Activated CD4-positive, alpha-beta T cell treated with anti-CD3 and anti-CD28 coated beads, Interleukin-2, amount 50 U/mL, for 1 hour (primary cell): ENCODE data around the gene EMC10.
"Not testable (repeated sequence)": the region's sequence is repeated elsewhere in the genome, so short reads cannot be mapped to it uniquely, and the experiment has no call there.

Experiments
- DNase-seq: peaks from one replicate; pipeline ENCODE4 v3.0.0-alpha.2; 2020

Gene EMC10

DNA sequence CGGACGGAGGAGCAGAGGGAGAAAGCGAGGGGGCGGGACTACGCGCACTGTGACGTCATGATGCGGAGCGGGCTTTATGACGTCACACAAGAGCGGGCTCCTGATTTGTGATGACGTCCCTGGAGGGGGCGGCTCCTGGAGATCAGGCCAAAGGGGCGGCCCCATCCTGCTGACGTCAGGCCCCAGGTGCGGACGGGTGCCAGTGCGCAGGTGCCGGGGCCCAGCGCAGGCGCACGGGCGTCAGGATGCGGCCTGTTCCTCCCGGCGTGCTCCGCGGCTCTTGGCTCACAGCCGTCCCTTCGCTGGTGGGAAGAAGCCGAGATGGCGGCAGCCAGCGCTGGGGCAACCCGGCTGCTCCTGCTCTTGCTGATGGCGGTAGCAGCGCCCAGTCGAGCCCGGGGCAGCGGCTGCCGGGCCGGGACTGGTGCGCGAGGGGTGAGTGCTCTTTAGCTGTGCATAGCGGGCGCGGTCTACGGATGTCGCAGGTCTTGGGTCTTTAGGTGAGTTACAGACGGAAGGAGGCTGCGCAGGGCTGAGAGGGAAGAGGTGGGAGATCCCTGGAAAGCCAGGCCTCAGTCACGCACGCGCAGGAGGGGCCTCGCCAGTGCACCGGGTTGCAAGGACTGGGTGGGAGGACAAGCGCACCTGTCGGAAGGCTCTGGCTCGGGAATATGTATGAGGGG, at the start of gene EMC10, which contains the start of gene GARIN5A:
EMC10 (plus strand) TSS at position 284 of the 683 bp plus-strand sequence; CDS start at position 322, 38 bp downstream.
GARIN5A (minus strand) TSS at position 625 of the 683 bp plus-strand sequence; CDS start at position 165, 460 bp downstream.
- peak; percentile 94 for DNase-seq

DNA sequence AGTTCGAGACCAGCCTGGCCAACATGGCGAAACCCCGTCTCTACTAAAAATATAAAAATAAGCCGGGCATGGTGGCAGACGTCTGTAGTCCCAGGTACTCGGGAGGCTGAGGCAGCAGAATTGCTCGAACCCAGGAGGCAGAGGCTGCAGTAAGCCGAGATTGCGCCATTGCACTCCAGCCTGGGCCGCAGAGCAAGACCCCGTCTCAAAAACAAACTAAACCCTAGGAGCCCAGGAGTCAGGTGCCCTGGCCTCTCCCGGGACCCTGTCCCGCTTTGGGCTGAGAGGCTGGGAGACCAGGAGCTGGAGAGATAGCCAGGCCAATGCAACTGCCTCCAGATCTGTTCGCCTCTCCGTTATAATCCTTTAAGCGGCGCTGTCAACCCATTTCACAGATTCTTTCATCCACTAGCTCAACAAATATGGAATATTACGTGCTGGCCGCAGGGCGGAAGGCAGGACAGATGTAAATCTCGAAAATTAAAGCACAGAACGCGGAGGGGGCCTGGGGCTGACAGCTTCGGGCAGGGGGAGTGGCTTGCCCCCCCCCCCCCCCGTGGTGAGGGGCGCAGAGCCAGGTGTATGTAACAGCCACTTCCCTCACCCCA, 48.9 kb upstream of the EMC10 start:
- no peak for DNase-seq

DNA sequence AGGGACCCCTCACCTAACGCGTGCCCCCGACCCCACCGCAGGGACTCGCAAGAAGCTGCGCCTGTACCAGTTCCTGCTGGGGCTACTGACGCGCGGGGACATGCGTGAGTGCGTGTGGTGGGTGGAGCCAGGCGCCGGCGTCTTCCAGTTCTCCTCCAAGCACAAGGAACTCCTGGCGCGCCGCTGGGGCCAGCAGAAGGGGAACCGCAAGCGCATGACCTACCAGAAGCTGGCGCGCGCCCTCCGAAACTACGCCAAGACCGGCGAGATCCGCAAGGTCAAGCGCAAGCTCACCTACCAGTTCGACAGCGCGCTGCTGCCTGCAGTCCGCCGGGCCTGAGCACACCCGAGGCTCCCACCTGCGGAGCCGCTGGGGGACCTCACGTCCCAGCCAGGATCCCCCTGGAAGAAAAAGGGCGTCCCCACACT, 48.3 kb upstream of the EMC10 start:
- DNase-seq, result peak; percentile 37

DNA sequence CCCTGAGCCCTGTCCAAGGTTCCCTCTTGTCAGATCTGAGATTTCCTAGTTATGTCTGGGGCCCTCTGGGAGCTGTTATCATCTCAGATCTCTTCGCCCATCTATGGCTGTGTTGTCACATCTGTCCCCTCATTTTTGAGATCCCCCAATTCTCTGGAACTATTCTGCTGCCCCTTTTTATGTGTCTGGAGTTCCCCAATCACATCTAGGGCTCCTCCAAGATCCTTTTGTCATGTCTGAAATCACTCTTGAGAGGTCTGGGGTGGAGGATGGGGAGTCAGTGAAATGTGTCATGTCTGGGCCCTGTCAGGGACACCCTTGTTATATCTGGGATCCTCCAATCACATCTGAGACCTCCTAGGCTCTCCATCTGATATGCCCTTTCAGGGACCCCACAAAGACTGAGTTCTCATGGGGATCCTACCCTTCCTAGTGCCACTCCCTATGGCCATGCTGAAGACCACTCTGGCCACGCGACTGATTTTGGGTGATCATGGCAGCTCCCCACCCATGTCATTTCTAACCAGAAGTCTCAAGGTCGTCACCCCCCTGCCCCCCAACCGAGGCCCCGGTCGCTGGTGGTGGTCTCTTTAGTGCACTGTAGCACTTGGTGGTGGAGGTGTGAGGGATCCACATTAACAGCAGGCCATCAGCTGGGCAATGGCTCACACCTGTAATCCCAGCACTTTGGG, 47.4 kb upstream of the EMC10 start:
- DNase-seq, result no peak

DNA sequence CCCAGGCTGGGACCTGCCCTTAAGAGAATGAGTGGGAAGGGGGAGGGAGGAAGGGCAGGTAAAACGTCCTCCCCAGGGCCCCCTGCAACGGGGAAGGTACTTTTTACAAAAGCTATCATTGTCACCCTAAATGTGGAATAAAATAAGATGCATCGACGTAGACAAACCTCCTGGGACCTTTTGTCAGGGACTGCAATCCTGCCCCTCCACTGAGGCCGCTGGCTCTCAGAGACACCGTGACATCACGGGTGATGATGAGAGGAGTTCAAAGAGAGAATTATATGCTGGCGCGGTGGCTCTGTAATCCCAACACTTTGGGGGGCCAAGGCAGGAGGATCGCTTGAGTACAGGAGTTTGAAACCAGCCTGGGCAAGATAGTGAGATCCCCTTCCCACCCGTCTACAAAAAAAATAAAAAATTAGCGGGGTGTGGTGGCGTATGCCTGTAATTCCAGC, 45.4 kb upstream of the EMC10 start:
- no peak for DNase-seq

DNA sequence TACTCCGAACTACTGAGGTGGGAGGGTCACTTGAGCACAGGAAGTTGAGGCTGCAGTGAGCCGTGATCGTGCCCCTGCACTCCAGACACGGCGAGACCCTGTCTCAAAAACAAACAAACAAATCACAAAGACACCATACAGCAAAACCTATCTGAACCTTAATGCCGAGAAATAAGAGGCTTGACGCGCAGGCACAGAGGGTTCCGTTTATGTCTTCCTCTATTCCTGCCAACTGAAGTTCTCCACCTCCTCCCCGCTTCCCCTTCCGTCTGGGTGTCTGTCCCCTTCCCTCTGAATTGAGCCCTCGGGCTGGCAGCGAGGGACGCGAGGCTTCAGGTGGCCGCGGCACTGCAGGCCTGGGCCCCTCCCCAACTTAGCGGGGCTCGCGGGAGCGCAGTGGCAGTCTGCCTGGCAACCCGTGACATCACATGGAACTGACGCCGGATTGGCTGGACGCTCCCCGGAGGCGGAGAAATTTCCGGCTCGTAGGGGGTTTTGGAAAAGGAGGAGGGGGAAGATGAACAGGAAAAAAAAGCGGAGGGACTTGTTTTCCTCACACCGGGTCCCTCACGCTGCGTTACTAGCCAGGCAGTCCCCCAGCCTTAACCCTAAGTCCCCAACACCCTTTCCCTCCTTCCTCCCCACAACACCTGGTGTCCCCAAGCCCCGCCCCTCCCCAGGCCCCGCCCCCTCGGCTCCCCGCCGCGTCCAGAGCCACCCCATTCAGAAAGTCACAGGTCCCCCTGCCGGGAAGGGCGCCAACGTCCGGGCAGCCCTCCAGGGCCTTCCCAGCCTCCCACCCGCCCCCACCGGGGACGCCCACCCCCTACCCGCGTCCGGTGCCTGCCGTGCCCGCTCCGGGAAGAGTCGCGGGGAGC, 44.7 kb upstream of the EMC10 start:
- DNase-seq, result peak; percentile 89

DNA sequence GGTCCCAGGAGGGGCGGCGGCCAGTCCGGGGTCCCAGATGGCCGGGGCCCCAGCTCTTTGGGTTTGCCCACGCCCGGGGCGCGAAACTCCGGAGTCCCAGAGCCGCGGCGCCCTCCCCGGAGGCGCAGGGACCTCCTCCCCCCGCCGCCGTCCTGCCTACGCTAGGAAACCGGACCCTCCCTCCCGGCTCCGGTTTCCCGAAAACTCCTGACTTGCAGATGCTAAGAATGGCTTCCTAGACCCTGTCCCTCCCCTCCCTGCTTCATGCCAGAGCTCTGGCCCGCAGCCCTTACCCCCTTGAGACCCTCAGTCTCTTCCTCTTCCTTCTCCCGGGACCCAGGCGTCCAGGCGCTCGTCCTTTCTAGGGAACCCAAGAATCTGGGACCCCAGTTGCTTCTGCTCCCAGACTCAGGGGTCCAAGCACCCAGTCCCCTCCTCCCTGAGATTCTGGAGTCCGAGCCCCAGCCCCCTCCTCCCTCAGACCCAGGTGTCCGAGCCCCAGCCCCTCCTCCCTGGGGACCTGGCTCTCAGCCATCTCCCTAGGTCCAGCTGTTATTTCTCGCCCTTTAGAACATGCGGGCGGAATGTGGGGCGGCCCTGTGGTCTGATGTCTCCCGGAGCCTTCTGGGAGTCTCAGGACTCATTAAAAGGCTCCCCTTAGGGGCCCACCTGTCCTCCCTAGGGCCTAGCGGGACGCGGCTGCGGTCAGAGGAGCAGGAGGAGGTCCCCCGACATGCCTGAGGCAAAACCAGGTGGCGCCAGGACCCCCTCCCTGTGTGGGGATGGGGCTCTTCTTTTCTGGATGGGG, 43.9 kb upstream of the EMC10 start, which contains the start of gene MYBPC2:
MYBPC2 (plus strand) TSS at position 672 of the 808 bp plus-strand sequence; CDS start at position 734, 62 bp downstream.
- DNase-seq, result no peak

DNA sequence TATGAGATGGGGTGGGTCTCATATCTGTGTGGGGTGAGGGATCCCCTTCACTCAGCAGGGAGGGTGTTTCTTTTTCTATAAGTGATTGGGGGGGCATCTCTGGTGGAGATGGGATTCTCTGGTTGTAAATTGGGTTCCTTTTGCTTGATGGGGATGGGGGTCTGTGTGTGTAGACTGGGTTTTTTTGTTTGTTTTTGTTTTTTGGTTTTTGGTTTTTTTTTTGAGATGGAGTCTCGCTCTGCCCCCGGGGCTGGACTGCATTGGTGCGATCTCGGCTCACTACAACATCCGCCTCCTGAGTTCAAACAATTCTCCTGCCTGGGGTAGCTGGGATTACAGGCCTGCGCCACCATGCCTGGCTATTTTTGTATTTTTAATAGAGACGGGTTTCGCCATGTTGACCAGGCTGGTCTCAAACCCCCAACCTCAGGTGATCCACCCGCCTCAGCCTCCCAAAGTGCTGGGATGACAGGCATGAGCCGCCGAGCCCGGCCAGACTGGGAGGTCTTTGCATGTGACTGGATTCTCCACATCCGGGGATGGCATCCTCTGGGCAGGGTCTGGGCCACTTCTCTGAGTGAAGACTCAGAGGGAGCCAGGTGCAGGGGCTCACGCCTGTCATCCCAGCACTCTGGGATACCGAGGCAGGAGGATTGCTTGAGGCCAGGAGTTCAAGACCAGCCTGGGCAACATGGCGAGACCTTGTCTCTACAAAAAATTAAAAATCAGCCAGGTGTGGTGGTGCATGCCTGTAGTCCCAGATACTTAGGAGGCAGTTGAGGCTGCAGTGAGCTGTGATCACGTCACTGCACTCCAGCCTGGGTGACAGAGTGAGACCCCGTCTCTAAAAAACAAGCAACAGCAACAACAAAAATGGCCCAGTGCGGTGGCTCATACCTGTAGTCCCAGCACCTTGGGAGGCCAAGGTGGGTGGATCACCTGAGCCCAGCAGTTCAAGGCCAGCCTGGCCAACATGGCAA, 42.8 kb upstream of the EMC10 start:
- no peak for DNase-seq

DNA sequence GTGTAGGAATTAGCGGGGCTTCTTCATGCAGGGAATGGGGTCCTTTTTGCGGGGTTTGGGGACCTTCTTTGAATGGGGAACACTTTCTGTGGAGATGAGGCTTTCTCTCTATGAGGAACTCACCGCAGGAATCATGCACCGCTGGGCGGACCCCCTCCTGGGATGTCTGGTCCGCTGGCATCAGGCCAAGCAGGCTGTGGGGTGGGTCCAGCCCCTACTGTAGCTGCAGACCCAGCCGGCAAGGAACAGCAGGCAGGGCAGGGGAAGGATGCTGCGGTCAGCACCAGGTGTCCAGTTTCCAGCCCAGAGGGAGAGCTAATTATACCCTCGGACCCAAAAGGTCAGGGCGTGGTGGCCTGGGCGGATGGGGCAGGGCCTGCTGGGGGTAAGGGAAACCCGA, 41.8 kb upstream of the EMC10 start:
- DNase-seq, result no peak

DNA sequence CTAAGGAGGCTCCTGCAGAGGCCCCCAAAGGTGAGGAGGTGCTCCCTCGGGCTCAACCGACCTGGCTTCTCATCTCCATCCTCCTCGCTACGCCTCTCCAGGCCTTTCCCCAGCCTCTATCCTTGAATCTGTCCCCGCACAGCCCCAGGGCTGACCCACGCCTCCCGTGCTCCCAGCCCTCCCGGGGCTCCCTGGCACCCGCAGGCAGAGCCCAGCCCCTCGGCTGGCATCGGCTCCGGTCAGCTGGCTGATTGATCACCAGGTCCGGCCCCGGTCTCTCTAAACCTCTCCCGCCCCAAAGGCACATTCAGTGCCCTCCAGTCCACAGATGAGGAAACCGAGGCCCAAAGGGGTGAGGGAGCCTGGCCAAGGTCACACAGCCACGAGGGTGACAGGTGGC, 41.1 kb upstream of the EMC10 start:
- DNase-seq, result no peak

DNA sequence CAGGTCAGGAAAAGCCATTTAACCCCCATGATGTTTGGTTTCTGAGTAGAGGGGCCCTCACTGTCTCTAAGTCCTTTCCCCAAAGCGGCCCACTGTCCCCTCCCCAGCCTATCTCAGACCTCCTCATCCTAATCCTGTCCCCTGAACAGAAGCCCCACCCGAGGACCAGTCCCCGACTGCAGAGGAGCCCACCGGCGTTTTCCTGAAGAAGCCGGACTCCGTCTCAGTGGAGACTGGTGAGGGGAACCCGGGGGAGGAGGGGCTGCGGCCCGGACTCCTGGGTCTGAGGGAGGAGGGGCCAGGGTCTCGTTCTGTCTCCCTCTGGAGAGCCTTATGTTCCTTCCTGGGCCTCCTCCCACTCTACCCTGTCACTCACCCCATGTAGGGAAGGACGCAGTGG, 40.7 kb upstream of the EMC10 start:
- no peak for DNase-seq

DNA sequence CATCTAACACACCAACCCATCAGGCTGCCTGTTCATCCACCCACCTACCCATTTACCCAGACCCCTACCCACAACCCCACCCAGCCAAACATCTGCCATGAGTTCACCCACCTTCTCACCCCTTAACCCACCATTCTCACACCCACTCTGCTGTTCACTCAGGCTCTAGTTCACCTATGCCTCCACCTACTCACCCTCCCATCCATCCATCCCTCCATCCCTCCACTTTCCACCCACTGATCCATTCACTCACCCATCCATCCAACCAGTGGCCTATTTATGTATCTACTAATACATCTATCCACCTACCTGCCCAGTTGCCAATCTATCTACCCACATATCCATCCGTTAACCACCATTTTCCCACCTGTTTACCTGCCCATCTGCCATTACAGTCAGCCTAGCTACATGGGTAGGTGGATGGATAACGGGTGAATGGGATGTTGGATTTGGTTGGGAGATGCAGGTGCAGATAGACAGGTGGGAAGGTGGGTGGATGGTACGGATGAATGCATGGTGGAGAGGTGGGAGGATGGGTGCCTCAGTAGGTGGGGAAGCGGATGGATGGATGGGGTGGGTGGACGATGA, 38.4 kb upstream of the EMC10 start:
- DNase-seq, result no peak

DNA sequence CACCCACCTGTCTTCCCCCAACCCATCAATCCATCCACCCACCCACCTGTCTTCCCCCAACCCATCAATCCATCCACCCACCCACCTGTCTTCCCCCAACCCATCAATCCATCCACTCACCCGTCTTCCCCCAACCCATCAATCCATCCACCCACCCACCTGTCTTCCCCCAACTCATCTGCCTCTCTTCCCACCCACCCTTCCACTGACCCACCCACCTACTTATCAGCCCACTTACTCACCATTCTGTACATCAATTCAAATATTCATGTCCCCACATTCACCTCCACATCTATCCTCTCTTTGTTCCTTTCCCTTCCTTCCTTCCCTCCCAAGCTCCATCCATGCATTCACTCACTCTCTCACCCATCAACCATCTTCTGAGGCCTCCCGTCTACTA, 37.2 kb upstream of the EMC10 start:
- not testable (repeated sequence) for DNase-seq

DNA sequence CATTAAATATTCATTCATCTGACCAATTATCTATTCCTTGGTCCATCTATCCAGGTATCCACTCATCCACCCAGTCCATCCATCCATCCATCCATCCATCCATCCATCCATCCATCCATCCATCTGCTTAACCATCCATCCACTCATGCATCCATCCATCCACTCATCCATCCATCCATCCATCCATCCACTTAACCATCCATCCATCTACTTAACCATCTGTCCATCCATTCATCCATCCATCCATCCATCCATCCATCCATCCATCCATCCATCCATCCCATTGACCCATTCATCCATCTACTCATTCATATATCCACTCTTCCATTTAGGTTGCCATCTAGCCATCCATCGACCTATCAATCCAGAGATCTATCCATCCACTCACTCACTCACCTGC, 32.2 kb upstream of the EMC10 start:
- DNase-seq, result no peak

DNA sequence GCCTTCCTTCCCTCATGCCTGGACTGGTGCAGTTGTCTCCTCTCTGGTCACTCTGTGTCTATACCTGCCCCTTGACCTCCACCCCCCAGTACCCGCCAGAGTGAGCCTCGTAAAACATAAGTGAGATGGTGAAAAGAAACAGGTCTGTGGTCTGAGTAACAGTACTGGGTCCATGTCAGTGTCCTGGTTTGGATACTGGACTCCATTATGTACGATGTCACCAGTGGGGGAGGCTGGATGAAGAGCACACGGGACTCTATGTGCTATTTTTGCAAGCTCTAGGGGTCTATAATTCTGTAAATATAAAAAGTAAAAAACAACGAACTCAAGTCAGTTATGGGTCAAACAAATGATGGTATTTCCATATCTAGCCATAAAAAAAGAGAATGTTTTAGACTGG, 29.3 kb upstream of the EMC10 start:
- DNase-seq, result no peak

DNA sequence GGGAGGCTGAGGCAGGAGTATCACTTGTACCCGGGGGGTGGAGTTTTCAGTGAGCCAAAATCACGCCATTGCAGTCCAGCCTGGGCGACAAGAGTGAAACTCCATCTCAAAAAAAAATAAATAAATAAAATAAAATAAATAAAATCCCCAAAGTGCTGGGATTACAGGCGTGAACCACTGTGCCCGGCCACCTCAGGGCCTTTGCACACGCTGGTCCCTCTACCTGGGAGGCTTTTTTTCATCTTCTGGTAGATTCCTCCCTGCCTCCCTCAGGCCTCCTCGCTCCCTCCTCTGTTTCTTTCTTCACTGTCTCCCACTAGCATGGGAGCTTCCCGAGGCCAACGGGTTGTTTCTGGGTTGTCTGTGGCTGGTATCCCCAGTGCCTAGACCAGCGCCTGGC, 28.6 kb upstream of the EMC10 start:
- no peak for DNase-seq

DNA sequence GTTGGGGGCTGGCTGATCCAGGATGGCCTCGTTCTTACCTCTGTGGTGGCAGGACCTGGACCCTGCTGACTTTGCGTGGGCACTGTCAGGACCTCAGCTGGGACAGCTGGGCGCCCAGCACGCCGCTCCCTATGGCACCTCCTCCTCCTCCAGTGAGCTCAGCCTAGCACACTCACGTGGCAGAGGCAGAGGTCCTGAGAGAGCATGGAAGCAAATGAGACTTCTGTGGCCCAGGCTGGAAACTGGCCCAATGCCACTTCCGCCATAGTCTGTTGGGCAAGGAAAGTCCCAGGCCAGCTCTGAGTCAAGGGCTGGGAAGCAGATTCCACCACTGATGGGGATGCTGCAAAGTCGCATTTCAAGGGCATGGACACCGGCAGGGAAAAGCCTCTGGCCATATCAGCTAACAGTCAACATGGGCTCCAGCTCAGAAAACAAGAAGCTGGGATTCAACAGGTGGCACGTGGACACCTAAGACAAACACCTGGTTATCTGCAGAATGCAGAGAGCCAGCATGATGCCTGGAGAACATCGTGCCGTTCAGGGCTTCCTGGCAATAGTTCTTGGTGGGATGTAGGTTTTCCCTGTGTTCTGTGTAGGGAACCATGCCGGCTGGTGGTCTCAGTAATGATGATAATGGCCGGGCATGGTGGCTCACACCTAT, 26.9 kb upstream of the EMC10 start:
- no peak for DNase-seq

DNA sequence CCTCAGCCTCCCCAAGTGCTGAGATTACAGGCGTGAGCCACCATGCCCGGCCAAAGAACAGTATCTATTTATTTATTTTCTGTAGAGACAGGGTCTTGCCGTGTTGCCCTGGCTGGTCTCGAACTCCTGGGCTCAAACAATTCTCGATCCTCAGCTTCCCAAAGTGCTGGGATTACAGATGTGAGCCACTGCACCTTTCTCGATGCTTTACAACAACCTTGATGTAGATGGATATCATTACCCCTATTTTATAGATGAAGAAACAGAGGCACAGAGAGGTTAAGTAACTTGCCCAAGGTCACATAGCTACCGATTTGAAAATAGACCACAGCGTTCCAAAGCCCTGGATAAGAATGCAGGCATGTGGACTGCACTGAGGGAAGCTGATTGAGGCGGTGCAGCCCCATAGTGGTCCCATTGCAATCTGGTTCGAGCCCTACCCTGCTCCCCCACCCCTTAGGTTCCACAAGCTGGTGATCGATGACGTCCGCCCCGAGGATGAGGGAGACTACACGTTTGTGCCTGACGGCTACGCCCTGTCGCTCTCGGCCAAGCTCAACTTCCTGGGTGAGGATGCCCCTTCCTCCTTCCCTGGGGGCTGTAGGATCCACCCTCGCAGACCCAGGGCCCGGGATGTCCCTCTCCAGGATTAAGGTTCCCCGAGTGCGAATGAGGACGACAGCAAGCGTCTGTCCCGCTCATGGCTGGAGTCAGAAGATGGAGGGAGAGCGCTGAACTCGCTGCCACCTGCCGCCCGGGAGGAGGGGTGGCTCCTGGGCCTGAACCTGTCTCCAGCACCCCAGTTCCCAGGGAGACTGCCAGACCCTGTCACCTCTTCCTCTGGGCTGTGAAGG, 25.7 kb upstream of the EMC10 start:
- no peak for DNase-seq

DNA sequence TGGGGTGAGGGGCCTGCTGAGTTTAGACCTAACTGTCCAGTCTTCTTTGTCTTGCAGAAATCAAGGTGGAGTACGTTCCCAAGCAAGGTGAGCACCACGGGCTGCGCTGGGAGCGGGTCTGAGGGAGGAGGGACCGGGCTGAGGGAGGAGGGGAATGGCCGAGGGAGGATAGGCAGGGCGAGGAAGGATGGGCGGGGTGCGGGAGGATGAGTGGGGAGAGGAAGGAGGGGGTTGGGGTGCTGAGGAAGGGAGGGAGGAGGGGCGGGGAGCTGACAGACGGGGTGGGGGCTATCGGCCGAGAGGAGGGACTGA, 25.1 kb upstream of the EMC10 start:
- DNase-seq, result no peak
